Endothelial cell of umbilical vein (primary cell): ENCODE measurements around the gene PPEF1. TPM values are rescaled to one million over a fixed set of nuclear protein-coding genes. Genes with fewer than 3 reads are reported as not detected.

Experiments
- BruUV-seq: library from RNA; stranded (reverse); fragments of 400-500 nt; replicated peaks from 2 replicates; lab custom pipeline; 2021; lab: Mats Ljungman, UMichigan
- CTCF ChIA-PET: fragments of 300-600, 350-600 bp; sonication (Branson Sonifier 250); formaldehyde crosslinking; loops from one replicate; lab custom pipeline; 2021; ENCODE audit warnings: antibody characterized with exemption, inconsistent platforms; lab: Charles Lee
- POLR2A ChIA-PET: fragments of 300-600, 350-600 bp; sonication (Branson Sonifier 250); formaldehyde crosslinking; loops from one replicate; lab custom pipeline; 2021; ENCODE audit warnings: antibody characterized with exemption, inconsistent platforms; lab: Charles Lee
- DNase-seq: peaks from one replicate; pipeline ENCODE4 v3.0.0-alpha.2; 2011; ENCODE audit warnings: low read depth, low spot score
- FAIRE-seq: peaks from 2 replicates; lab custom pipeline; 2011; peaks lifted over from hg19 to GRCh38; lab: Jason Lieb, UNC
- H2AFZ ChIP-seq: 2 replicates; pipeline ENCODE4 v1.6.0; 2012; ENCODE audit warnings: low read depth, low read length, control low read depth, inconsistent platforms
- H3K27ac ChIP-seq: 2 replicates; pipeline ENCODE4 v1.5.1; 2011; ENCODE audit warnings: low read depth, mild to moderate bottlenecking, control low read depth, low read length, moderate library complexity; ENCODE audit not compliant: insufficient read depth
- H3K27me3 ChIP-seq, 2 experiments: 2 replicates each; pipeline versions ENCODE4 v1.6.0 to v1.6.1; 2011; ENCODE audit warnings: low read length in 2 of 2, mixed read lengths in 1 of 2; ENCODE audit not compliant: control insufficient read depth in 2 of 2, insufficient read depth in 2 of 2
- H3K36me3 ChIP-seq, 2 experiments: 2 replicates in 1 of 2; 3 replicates in 1 of 2; pipeline ENCODE4 v1.5.1; 2011; ENCODE audit warnings: low read length in 2 of 2, mild to moderate bottlenecking in 1 of 2, moderate library complexity in 1 of 2; ENCODE audit not compliant: control insufficient read depth in 2 of 2, insufficient read depth in 2 of 2; ENCODE audit errors: extremely low read depth in 1 of 2
- H3K4me1 ChIP-seq: 3 replicates; pipeline ENCODE4 v1.5.1; 2011; ENCODE audit warnings: mild to moderate bottlenecking, low read length; ENCODE audit not compliant: control insufficient read depth, insufficient read depth; ENCODE audit errors: extremely low read depth
- H3K4me2 ChIP-seq: 2 replicates; pipeline ENCODE4 v1.6.1; 2011; ENCODE audit warnings: low read length, control low read depth, mixed read lengths; ENCODE audit not compliant: insufficient read depth
- H3K4me3 ChIP-seq, 3 experiments: fragments of 200-600 bp in 1 of 3; sonication (generic), shearing (Covaris generic) in 1 of 3; replicated peaks in 1 of 3; 2 replicates each; pipeline ENCODE4 v1.5.1; 2011 to 2016; ENCODE audit warnings: control low read depth in 3 of 3, low read length in 3 of 3, mild to moderate bottlenecking in 2 of 3, inconsistent platforms in 1 of 3, low read depth in 1 of 3, moderate library complexity in 1 of 3; ENCODE audit not compliant: insufficient read depth in 1 of 3
- H3K79me2 ChIP-seq: 2 replicates; pipeline ENCODE4 v1.6.0; 2012; ENCODE audit warnings: low read length, inconsistent platforms; ENCODE audit not compliant: control insufficient read depth, insufficient read depth
- H3K9ac ChIP-seq: replicated peaks from 2 replicates; pipeline ENCODE3; 2011; ENCODE audit warnings: low read length, control low read depth; ENCODE audit not compliant: insufficient read depth; ENCODE audit errors: extremely low read depth
- H3K9me1 ChIP-seq: replicated peaks from 3 replicates; pipeline ENCODE4 v1.6.0; 2011; ENCODE audit warnings: mild to moderate bottlenecking, low read length; ENCODE audit not compliant: control insufficient read depth, insufficient read depth; ENCODE audit errors: extremely low read depth
- H3K9me3 ChIP-seq: replicated peaks from 2 replicates; pipeline ENCODE4 v1.5.1; 2012; ENCODE audit warnings: low read length, inconsistent platforms; ENCODE audit not compliant: control insufficient read depth, insufficient read depth
- H4K20me1 ChIP-seq: replicated peaks from 2 replicates; pipeline ENCODE3; 2011; ENCODE audit warnings: mild to moderate bottlenecking, low read length; ENCODE audit not compliant: control insufficient read depth, insufficient read depth; ENCODE audit errors: extremely low read depth
- EZH2 ChIP-seq: IDR thresholded peaks from 2 replicates; pipeline ENCODE4 v1.6.1; 2012; ENCODE audit warnings: borderline replicate concordance, low read depth, mild to moderate bottlenecking, moderate library complexity, low read length, inconsistent platforms; ENCODE audit not compliant: severe bottlenecking
- FOS ChIP-seq: IDR thresholded peaks from 2 replicates; pipeline ENCODE4 v1.6.1; 2011; ENCODE audit warnings: mild to moderate bottlenecking, low read length, moderate library complexity, borderline replicate concordance; ENCODE audit not compliant: insufficient read depth
- GATA2 ChIP-seq: IDR thresholded peaks from 2 replicates; pipeline ENCODE4 v1.7.0; 2011; ENCODE audit warnings: low read depth, mild to moderate bottlenecking, moderate library complexity, mixed read lengths, low read length; ENCODE audit not compliant: insufficient read length, insufficient read depth
- JUN ChIP-seq: IDR thresholded peaks from 2 replicates; pipeline ENCODE4 v1.6.1; 2011; ENCODE audit warnings: borderline replicate concordance, low read depth; ENCODE audit not compliant: insufficient read length, insufficient read depth
- MYC ChIP-seq: IDR thresholded peaks from one replicate; pipeline ENCODE4 v1.6.1; 2011; ENCODE audit warnings: mild to moderate bottlenecking, low read depth, low read length
- POLR2A ChIP-seq: IDR thresholded peaks from 2 replicates; pipeline ENCODE4 v1.6.1; 2012; ENCODE audit warnings: low read depth, mild to moderate bottlenecking, control low read depth, low read length
- POLR2AphosphoS5 ChIP-seq: IDR thresholded peaks from 2 replicates; pipeline ENCODE4 v1.6.1; 2012; ENCODE audit warnings: low read depth, mild to moderate bottlenecking, control low read depth, low read length, moderate library complexity; ENCODE audit not compliant: insufficient read depth
- dilution Hi-C: fragments of 300-500 bp; cut with MboI; formaldehyde crosslinking; loops from one replicate; pipeline ENCODE4 v1.15.0; 2019; ENCODE audit warnings: low sequenced_read_pairs; ENCODE audit not compliant: extremely low pct_ligation_motif_present
- intact Hi-C: fragments of 100-400 bp; cut with micrococcal nuclease; formaldehyde crosslinking; loops from one replicate; pipeline ENCODE4 v1.10.0; 2022
- polyA plus RNA-seq, 4 experiments: library from polyadenylated mRNA; depleted of rRNA in 3 of 4; stranded (reverse) in 3 of 4; unstranded in 1 of 4; fragments of >200 nt; gene quantifications; 2 replicates each; pipeline versions ENCODE4 v1.2.1 to v1.2.3, GENCODE V29; 2011 to 2012; ENCODE audit warnings: missing spikeins in 1 of 4
- total RNA-seq: library from RNA; stranded (reverse); gene quantifications from 2 replicates; pipeline ENCODE4 v1.2.3, GENCODE V29; 2021
- TF ChIP-seq, protein P1 (sequence below), 2 donors: IDR thresholded peaks; 1 replicate in 1 of 2; 2 replicates in 1 of 2; pipeline ENCODE4 v1.5.1; 2011; ENCODE audit warnings: low read length in 2 of 2, mild to moderate bottlenecking in 2 of 2, moderate library complexity in 2 of 2, control low read depth in 1 of 2, inconsistent platforms in 1 of 2, low read depth in 1 of 2; ENCODE audit not compliant: insufficient read depth in 1 of 2; ENCODE audit errors: extremely low read depth in 1 of 2
- TF ChIP-seq, protein P2 (sequence below): IDR thresholded peaks from 2 replicates; pipeline ENCODE4 v1.6.1; 2011; ENCODE audit not compliant: insufficient read depth, insufficient read length

The PPEF1 gene
- total and polyA plus RNA-seq, 2 donors (not counting 3 experiments of a cell fraction or from before 2014, with no cell fraction given), result not detected

DNA sequence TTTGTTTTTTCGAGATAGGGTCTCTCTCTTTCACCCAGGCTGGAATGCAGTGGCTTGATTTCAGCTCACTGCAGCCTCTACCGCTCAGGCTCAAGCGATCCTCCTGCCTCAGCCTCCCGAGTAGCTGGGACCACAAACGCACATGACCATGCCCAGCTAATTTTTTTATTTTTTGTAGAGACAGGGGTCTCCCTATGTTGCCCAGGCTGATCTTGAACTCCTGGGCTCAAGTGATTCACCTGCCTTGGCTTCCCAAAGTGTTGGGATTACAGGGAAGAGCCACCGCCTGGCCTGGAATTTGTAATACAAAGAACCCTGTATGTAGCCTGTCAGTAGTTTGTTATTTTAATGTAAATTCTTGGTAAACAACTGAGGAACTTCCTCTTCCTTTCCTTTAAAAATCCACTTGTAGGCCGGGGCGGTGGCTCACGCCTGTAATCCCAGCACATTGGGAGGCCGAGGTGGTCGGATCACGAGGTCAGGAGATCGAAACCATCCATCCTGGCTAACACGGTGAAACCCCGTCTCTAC, 157.0 kb downstream of the PPEF1 start:
- dilution Hi-C loops (no loop called here), intact Hi-C loops (no loop called here)
- TF ChIP-seq GATA2, result no peak
- no peak for TF ChIP-seq POLR2A
- TF ChIP-seq MYC, result no peak
- TF ChIP-seq EZH2, result no peak
- no peak for TF ChIP-seq POLR2AphosphoS5
- TF ChIP-seq, protein P1, sequence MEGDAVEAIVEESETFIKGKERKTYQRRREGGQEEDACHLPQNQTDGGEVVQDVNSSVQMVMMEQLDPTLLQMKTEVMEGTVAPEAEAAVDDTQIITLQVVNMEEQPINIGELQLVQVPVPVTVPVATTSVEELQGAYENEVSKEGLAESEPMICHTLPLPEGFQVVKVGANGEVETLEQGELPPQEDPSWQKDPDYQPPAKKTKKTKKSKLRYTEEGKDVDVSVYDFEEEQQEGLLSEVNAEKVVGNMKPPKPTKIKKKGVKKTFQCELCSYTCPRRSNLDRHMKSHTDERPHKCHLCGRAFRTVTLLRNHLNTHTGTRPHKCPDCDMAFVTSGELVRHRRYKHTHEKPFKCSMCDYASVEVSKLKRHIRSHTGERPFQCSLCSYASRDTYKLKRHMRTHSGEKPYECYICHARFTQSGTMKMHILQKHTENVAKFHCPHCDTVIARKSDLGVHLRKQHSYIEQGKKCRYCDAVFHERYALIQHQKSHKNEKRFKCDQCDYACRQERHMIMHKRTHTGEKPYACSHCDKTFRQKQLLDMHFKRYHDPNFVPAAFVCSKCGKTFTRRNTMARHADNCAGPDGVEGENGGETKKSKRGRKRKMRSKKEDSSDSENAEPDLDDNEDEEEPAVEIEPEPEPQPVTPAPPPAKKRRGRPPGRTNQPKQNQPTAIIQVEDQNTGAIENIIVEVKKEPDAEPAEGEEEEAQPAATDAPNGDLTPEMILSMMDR (IDR thresholded peaks at IDR 0.05; ENCODE audit: extremely low read depth in 1 of 2, insufficient read depth in 1 of 2, low read depth in 1 of 2, low read length in 2 of 2), result no peak
- no peak for TF ChIP-seq FOS
- TF ChIP-seq, protein P2, sequence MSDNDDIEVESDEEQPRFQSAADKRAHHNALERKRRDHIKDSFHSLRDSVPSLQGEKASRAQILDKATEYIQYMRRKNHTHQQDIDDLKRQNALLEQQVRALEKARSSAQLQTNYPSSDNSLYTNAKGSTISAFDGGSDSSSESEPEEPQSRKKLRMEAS, result no peak
- no peak for TF ChIP-seq JUN
- no peak overlapping the region for H3K4me2 ChIP-seq
- FAIRE-seq (no peak), DNase-seq (no peak)
- no peaks in the 10 kb centered on the region for H3K36me3 ChIP-seq
- no peak overlapping the region for H3K4me3 ChIP-seq
- POLR2A ChIA-PET, result no interaction called here
- H3K9ac ChIP-seq, result no peak overlapping the region
- no peaks in the 10 kb centered on the region for H3K9me1 ChIP-seq
- H4K20me1 ChIP-seq, result no peaks in the 10 kb centered on the region
- no peak overlapping the region for H2AFZ ChIP-seq
- no peaks in the 10 kb centered on the region for H3K79me2 ChIP-seq
- BruUV-seq, result no TSS peak
- no peaks in the 10 kb centered on the region for H3K9me3 ChIP-seq
- no peaks in the 10 kb centered on the region for H3K4me1 ChIP-seq
- CTCF ChIA-PET, result no interaction called here
- no peaks in the 10 kb centered on the region for H3K27me3 ChIP-seq
- no peak overlapping the region for H3K27ac ChIP-seq
